GM18867 (cell line): ENCODE data around the gene NDUFV3.
A peak's percentile ranks its signal among the peaks of the same experiment; 100 is the strongest.
"Not testable (repeated sequence)": the region's sequence is repeated elsewhere in the genome, so short reads cannot be mapped to it uniquely, and the experiment has no call there.

ENCODE experiments used
- ATAC-seq: cut with Tn5 transposase; IDR thresholded peaks from one replicate; pipeline ENCODE4 v1.9.1; 2021; ENCODE audit warnings: mild to moderate bottlenecking, moderate library complexity; ENCODE audit not compliant: unreplicated experiment

NDUFV3 gene

GRCh38 chr21:42892931-42893755 is at the start of gene NDUFV3:
NDUFV3 (plus strand) TSS chr21:42893309; CDS start chr21:42893334, 25 bp downstream.
- ATAC-seq = peak; percentile 91

DNA sequence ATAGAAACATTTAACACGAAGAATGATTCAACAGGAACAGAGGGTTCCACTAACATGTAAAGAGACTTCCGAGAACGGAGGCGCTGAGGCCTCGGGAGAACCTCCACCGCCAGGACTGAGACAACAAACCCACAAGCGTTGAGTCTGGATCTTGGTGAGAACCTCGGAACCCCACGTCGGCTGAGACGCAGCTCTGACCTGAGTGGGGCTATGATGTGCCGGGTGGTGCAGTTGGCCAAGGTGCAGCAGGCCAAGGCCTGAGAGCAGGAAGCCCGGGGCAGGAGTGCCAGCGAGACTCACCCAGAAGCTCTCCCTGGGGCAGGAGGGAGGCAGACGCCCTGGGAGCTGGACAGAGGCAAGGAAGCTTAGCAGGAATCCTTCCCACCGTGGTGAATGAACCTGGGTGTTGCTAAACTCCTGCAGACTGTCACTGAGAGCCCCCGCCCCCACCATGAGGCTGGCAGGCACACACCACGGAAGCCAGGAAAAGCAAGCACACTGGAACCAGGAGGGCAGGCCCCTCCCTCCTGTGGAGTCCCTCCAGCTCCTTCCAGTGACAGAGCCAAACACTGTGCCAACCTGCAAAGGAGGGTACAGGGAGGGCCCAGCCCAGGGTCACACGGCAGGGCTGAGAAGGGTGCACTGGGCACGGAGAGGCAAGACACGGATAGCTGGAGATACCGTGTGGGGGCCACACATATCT is 48.5 kb upstream of the NDUFV3 start:
- no peak for ATAC-seq

- no peak for ATAC-seq
Observed at GRCh38 chr21:42845296-42845965, 47.7 kb upstream of the NDUFV3 start.

GRCh38 chr21:42846221-42846620 is 46.9 kb upstream of the NDUFV3 start:
- ATAC-seq = no peak

- no peak for ATAC-seq
Observed at GRCh38 chr21:42847051-42847707, 45.9 kb upstream of the NDUFV3 start.

GRCh38 chr21:42847726-42848125 is 45.4 kb upstream of the NDUFV3 start:
- no peak for ATAC-seq

DNA sequence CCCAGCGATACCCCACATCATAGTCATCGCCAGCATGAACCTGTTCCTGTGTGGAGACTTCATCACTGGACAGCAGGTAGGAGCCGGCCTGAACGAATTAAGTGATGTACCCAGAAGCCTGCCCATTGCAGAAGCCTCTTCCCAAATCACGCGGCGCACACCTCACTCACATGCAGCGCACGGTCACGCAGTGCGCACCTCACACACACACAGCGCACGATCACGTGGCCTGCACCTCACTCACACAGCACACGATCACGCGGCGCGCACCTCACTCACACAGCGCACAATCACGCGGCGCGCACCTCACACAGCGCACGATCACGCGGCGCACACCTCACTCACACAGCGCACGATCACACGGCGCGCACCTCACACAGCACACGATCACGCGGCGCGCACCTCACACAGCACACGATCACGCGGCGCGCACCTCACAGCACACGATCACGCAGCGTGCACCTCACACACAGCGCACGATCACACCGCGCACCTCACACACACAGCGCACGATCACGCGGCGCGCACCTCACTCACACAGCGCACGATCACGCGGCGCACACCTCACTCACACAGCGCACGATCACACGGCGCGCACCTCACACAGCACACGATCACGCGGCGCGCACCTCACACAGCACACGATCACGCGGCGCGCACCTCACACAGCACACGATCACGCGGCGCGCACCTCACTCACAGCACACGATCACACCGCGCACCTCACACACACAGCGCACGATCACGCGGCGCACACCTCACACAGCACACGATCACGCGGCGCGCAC is 44.8 kb upstream of the NDUFV3 start:
- not testable (repeated sequence) for ATAC-seq

GRCh38 chr21:42848932-42849758 is 44.0 kb upstream of the NDUFV3 start:
- ATAC-seq = no peak

DNA sequence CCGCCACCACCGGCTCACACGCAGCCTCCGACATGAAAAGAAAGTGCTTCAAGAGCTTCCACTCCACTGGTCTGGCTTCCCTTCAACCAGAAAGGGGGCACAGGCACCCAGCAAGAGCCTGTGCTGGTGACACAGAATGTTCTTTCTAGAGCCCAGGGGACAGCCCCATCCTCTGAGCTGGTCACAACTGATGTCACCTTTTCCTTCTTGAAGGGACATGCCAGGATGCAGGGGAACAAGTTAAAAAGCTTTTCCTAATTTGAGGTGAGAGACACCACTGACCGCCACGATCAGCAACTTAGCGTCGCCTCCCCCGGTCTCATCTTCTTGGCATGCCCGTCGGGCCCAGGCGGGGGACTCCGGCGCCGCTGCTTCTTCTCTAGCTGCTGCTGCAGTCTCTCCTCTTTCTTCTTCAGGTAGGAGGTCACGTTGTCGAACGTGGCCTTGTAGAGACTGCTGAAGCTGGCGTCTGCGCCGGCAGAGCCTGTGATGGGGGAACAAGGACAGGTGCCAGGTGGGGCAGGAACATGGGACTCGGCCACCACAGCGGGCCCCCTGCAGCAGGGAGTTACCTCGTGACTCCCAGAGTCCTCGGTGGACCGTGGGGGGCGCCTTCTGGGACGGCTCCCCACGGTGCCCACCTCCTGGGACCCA is 43.2 kb upstream of the NDUFV3 start:
- ATAC-seq = no peak

DNA sequence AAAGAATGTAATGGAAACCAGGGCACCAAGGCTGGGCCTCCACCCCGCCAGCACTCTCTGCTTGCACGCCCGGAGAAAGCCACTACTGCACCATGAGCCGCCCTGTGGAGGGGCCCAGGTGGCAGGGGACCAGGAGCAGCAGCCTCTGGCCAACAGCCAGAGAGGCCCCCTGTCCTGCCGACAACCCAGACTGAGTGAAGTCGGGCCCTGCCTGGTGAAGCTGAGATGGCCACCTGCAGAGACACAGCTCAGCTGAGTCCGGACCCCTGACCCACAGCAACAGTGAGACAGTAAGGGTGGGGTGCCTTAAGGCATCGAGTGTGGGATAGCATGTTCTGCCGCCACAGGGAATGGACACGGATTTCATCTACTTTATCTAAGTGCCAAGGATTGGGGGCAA is 42.6 kb upstream of the NDUFV3 start:
- ATAC-seq = no peak

DNA sequence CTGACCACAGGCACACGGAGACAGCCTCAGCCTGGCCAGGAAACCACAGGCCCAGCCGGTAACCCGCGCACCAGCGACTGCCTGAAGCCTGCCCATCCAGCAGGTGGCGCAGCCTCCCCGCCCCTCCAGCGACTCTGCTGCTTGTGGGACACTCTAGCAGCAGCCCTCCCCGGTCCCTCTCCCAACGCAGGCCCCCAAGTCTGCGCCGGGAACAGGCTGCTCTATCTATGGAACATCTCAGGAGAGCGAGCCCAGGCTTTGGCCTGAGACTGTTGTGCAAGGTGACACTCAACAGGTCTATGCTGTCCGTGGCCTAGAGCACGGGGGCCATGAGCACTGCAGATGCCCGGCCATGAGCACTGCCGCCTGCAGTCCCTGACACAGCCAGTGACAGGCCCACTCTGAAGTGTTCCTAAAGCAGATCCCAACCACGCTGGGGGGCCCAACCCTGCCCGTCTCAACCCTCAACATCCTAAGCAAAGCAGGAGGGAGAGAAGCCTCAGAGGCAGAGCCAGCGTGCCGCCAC is 42.2 kb upstream of the NDUFV3 start:
- no peak for ATAC-seq

GRCh38 chr21:42851812-42852665 is 41.1 kb upstream of the NDUFV3 start:
- no peak for ATAC-seq

DNA sequence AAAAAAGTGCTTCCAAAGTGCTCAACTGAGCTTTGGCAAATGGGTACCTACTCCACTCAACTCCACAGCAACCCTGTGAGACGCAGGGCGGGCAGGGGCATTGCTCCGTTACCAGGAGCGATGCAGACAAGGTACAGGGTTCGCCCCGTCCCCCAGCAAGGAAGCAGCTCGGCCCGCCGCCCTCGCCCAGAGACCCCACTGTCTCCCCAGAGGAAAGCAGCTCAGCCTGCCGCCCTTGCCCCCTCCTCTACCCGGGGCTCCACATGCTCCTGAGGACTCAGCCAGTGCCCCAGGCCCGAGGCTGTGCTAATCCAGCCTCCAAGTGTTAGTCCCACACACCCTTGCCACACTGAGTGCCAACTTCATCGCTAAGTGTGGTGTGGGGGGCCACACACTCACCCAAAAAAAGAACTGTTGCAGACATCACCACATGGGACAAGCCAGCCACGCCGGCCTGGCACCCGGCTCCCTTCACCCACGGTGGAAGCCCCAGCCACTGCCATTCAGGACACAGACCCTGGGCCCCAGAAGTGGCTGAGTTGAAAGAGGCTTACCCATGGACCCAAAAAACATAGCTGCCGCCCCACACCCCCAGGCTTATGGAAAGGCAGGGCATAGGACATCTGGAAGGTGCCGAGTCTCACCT is 40.1 kb upstream of the NDUFV3 start:
- no peak for ATAC-seq

GRCh38 chr21:42853621-42854020 is 39.5 kb upstream of the NDUFV3 start:
- no peak for ATAC-seq

DNA sequence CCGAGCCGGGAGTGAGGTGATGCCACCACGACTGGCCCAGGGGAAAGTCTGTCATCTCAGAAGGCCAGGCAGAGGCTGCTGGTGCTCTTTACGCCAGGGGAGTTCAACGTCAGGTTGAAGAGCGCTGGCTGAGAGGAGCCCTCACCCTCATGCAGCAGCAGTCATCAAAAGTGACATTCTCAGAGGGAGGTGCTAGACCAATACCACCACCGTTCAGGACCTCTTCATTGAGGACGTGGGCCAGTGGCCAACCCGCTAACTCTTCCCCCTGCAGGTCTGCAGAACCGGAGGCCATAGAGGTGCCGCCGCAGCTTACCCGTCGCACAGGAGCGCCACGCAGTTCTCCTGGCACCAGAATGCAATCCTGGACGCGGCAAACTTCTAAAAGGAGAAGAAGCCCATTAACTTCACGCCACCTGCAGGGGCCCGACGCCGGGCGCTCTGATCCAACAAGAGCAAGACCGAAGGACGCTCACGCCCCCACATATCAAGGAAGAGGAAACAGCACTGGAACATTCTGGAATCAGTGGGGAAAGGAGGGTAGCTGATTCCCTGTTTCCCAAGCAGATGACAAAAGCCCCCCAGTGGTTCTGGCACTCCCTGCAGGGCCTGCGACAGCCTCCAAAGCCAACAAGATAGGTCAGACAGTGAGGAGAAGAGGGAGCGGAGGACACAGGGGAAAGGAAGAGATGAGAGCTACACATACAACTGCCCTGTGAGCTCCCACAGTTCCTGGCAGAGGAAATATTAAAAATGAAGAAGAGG is 38.7 kb upstream of the NDUFV3 start:
- no peak for ATAC-seq

GRCh38 chr21:42855171-42855936 is 37.8 kb upstream of the NDUFV3 start:
- ATAC-seq = no peak
